MG63 (cell line): ENCODE results near the gene PXMP2. TPM values are rescaled to one million over a fixed set of nuclear protein-coding genes. Genes with fewer than 3 reads are reported as not detected.

Experiments used
- DNase-seq: peaks from one replicate; pipeline ENCODE4 v3.0.0-alpha.2; 2020
- H3K27me3 ChIP-seq: fragments of 250-450 bp; sonication (Bioruptor Pico); 2 replicates; pipeline ENCODE4 v1.5.1; 2020; ENCODE audit warnings: mild to moderate bottlenecking, moderate library complexity
- H3K36me3 ChIP-seq: fragments of 250-450 bp; sonication (Bioruptor Pico); 2 replicates; pipeline ENCODE4 v1.5.1; 2020; ENCODE audit warnings: mild to moderate bottlenecking, moderate library complexity
- H3K4me3 ChIP-seq: fragments of 250-450 bp; sonication (Bioruptor Pico); 2 replicates; pipeline ENCODE4 v1.5.1; 2020; ENCODE audit warnings: mild to moderate bottlenecking, moderate library complexity
- H3K9me3 ChIP-seq: fragments of 250-450 bp; sonication (Bioruptor Pico); 2 replicates; pipeline ENCODE4 v1.5.1; 2020; ENCODE audit warnings: mild to moderate bottlenecking, moderate library complexity
- total RNA-seq: library from RNA; depleted of rRNA; stranded (reverse); fragments of >200 nt; shearing (Covaris generic); gene quantifications from 2 replicates; pipeline ENCODE4 v1.2.3, GENCODE V29; 2014; ENCODE audit warnings: low replicate concordance

PXMP2 gene
- total RNA-seq, 1 experiment from 2014 or later = 145 TPM

DNA sequence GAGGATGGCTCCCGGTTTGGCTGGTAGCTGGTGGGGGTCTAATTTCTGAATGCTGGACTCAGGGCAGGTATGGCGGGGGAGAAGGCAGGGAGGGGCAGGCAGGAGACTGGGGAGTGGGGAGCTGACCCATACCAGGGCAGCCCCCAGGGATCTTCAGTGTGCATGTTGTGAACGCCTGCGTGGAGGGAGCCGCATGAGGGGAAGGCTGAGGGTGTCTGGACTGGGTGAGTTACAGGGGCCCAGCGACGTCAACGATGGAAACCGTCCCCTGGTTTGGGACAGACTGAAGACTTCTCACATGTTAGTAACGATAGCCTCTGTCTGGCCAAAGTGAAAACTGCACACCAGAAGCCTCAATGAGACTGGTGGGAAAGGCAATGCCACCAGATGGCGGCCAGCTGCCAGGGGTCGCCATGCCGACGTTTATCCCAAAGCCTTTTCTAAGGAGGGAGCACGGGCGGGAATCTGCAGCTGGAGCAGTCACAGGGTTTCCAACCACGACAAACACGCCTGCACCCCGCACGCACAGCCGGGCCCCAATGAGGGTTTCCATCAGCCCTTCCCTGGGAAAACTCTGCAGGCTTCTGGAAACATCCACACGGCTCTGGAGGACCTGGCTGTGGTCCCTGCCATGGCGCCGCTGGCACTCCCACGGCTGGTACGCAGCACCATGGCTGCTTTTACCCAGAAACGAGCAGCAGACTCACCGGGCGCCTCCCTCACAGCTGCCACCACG is 37.3 kb downstream of the PXMP2 start:
- H3K9me3 ChIP-seq = no peaks in the 10 kb centered on the region
- H3K4me3 ChIP-seq = no peak overlapping the region
- no peak for DNase-seq
- H3K27me3 ChIP-seq = no peaks in the 10 kb centered on the region
- H3K36me3 ChIP-seq = peaks cover 89% of the 10 kb centered on the region

DNA sequence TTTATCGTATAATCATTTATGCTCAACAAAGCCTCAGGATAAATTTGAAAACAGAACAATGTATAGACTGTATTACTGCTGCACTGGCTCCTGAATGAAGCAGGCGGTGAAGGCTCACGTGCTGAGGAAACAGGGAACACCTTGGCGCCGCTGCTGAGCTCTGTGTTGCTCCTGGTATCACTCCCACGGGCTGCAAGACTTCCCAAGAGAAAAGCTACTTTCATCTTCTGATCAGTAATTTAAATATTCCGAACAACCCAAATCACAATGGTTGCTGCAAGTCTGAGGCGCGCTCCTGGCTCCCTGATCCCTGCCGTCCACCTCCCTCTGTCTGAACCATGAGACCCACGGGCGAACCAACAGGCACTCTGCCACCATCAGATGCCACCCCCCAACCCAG is 39.0 kb downstream of the PXMP2 start:
- Histone ChIP-seq H3K36me3 (peaks cover 93% of the 10 kb centered on the region), H3K27me3 (no peaks in the 10 kb centered on the region), H3K4me3 (no peak overlapping the region), H3K9me3 (no peaks in the 10 kb centered on the region)
- DNase-seq = no peak

DNA sequence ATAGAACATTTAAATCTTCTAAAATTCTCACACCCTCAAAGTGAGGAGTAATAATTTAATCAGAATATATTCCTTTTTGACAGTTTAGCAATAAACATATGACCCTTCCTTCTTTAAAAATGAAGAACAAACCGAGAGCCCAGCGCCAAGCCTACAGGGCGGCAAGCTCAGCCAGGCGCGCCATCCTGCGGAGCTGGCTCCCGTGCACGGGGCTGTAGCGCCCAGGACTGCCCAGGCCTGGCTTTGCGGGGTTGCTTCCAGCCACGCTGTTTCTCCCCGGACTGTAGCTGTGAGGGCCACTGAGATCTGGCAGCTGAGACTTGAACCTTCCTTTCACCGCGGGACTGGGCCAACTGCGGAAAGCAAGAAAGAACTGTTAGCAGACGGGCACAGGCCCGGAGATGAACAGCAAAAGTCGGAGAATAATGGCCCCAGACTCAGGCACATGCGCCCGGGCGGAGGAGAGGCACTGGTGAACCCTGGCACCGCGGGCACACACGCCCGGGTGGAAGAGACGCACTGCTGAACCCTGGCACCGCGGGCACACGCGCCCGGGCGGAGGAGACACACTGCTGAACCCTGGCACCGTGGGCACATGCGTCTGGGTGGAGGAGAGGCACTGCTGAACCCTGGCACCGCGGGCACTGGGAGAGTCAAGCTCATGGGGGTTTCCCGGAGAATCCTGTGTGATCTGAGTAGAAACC is 39.9 kb downstream of the PXMP2 start:
- DNase-seq = no peak
- no peaks in the 10 kb centered on the region for H3K9me3 ChIP-seq
- H3K4me3 ChIP-seq = no peak overlapping the region
- H3K27me3 ChIP-seq = no peaks in the 10 kb centered on the region
- H3K36me3 ChIP-seq = peaks cover 90% of the 10 kb centered on the region

DNA sequence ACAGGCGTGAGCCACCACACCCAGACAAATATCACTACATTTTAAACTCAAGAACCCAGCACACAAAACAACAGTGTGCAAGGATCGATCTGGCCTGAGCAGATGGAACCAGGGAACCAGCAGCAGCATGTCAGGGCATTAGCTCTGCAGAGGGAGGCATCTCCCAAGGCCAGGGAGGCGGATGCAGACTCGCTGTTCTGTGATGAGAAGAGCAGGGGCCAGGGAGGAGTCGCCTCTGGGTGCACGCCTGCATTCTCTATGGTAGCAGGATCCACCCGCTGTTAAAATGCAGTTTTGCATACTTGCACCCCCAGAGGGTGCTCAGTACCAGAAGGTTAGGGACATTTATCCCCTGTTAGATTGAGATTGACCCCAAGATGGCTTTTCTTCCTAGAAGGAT is 41.1 kb downstream of the PXMP2 start:
- H3K4me3 ChIP-seq = no peak overlapping the region
- no peaks in the 10 kb centered on the region for H3K9me3 ChIP-seq
- H3K27me3 ChIP-seq = no peaks in the 10 kb centered on the region
- no peak for DNase-seq
- peaks cover 77% of the 10 kb centered on the region for H3K36me3 ChIP-seq

DNA sequence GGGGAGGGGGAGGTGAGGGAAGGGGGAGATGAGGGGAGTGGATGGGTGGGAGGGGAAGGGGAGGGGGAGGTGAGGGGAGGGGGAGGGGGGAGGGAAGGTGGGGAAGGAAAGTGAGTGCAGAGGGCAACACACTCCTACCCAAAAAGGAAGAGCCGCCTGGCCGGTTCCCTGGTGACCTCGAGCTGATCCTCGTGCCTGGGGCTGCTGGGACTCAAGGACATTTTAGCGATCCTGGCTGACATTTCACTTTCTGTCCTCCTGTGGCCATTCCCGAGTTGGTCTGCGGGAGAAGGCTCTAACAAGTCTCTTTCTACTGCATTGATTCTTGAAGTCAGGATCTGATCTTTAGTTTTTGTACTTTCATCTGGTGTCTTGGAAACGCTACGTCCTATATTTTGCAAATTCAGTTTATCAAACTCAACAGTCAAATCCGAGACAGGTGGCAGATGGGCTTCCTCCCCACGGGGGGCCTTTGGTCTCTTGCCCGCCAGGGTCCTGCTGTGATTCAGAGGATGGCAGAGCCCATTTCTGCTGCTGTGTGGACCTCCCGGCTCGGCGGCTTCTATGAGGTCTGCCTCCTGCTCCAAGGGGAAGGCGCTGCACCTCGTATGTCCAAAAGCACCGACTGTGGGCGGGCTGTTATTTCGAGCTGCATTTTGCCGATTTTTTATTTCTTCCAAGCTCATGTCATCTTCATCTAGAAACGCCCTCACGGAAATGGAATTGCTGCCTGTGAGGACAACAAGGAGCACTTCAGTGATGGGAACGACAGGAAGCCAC is 42.3 kb downstream of the PXMP2 start:
- no peak for DNase-seq
- H3K36me3 ChIP-seq = peaks cover 77% of the 10 kb centered on the region

DNA sequence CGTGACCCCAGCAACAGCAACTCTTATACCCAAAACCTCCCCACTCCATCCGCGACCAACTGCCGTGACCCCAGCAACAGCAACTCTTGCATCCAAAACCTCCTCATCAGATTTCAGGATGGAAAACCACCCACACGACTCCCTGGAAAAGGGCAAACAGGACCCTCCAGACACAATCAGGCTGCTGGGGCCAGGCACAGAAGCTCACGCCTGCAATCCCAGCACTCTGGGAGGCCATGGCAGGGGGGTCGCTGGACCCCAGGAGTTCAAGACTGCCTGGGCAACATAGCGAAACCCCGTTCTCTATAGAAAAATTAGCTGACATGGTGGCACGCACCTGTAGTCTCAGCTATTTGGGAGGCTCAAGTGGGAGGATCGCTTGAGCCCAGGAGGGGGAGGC is 43.0 kb downstream of the PXMP2 start:
- Histone ChIP-seq H3K27me3 (no peaks in the 10 kb centered on the region), H3K4me3 (no peak overlapping the region), H3K36me3 (peaks cover 77% of the 10 kb centered on the region), H3K9me3 (no peaks in the 10 kb centered on the region)
- DNase-seq = no peak

More for the DNA sequence above, 42.3 kb downstream of the PXMP2 start:
- no peaks in the 10 kb centered on the region for H3K27me3 ChIP-seq
- H3K9me3 ChIP-seq = no peaks in the 10 kb centered on the region
- no peak overlapping the region for H3K4me3 ChIP-seq

DNA sequence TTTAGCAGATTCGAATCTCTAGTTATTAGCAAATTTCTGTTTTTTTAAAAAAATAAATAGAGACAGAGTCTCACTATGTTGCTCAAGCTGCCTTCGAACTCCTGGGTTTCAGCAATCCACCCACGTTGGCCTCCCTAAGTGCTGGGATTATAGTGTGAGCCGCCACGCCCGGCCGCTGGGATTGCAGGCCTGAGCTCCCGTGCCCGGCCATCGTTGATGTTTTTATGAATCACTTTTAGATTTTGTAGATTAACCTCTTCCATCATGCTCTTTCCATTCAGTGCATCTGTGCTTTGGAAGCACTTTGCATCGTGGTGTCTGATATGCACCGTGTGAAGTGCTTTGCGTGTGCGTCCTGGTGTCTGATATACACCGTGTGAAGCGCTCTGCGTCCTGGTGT is 44.2 kb downstream of the PXMP2 start:
- Histone ChIP-seq H3K27me3 (no peaks in the 10 kb centered on the region), H3K9me3 (no peaks in the 10 kb centered on the region), H3K4me3 (no peak overlapping the region), H3K36me3 (peaks cover 77% of the 10 kb centered on the region)
- no peak for DNase-seq

DNA sequence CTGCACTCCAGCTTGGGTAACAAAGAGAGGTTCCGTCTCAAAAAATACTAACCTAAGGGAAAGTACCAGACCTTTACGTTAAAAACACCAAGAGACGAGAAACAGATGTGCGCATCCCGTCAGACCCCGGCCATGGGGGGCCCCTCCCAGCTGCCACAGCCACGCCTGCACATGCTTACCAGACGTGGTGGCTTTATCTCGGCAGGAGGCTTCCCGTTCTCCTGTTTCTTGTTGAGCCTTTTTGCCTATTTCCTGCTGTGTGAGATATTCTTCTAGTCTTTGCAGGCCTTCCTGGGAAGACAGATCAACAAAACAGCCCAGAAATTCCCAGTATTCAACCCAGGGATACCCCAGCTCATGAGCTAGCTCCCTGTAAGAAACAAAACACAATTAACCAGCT is 46.8 kb downstream of the PXMP2 start:
- H3K27me3 ChIP-seq = no peaks in the 10 kb centered on the region
- no peak overlapping the region for H3K4me3 ChIP-seq
- no peaks in the 10 kb centered on the region for H3K9me3 ChIP-seq
- no peak for DNase-seq
- peaks cover 80% of the 10 kb centered on the region for H3K36me3 ChIP-seq

DNA sequence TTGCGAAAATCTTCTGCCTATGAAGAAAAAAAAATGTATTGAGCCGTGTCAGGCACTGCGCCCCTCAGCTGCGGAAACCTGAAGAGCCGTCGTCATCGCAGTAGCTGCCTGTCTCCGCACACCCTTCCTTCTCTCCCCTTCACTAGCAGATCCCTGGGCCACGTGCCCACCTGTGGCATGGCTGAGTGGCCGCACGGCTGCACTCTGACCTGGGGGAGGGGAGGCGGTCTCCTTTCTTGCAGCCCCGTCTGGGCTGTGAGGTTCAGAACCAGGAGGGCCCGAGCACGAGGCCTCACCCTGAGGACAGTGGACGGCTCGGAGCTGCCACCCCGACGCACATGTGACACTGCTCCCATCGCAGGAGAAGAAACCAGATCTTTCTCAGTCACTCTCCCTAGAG is 48.1 kb downstream of the PXMP2 start:
- DNase-seq = no peak
- Histone ChIP-seq H3K36me3 (peaks cover 83% of the 10 kb centered on the region), H3K9me3 (no peaks in the 10 kb centered on the region), H3K4me3 (no peak overlapping the region), H3K27me3 (no peaks in the 10 kb centered on the region)

DNA sequence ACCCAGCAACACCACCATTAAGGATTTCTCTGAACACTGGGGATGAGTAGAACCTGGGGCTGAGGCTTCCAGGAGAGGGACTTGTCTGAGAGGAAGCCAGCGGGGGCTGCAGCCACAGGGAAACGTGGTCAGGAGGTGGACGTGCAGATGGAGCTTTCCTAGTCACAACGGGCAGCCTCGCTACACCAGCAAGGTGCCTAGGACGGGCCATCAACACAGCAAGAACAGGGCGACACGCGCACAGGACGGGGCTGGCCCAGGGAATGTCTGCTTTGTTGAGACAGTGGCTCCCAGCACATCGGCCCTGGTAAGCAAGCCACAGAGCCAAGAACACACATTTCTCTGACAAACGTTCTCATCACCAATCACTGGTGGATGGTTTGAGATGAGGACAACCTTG is 49.0 kb downstream of the PXMP2 start:
- Histone ChIP-seq H3K27me3 (no peaks in the 10 kb centered on the region), H3K9me3 (no peaks in the 10 kb centered on the region), H3K36me3 (peaks cover 83% of the 10 kb centered on the region), H3K4me3 (no peak overlapping the region)
- no peak for DNase-seq

DNA sequence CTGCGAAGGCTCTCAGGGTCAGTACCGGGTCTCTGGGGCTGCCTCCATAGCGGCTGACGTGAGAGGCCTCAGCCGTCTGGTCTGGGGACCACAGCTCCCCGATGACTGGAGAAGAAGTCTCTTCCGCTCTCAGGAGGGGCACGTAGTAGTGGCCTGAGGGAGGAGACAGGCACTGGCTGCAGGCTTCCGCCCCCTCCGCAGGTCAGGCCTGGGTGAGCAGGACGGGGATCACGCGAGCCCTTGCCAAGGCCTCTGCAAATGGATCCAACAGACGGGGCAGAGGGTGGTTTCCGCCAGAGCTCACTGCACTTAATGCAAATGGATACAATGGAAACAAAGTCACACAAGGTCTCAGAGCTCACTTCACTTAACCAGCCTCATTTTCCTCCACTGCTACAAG is 49.5 kb downstream of the PXMP2 start:
- Histone ChIP-seq H3K27me3 (no peaks in the 10 kb centered on the region), H3K9me3 (no peaks in the 10 kb centered on the region), H3K36me3 (peaks cover 84% of the 10 kb centered on the region), H3K4me3 (no peak overlapping the region)
- DNase-seq = no peak

DNA sequence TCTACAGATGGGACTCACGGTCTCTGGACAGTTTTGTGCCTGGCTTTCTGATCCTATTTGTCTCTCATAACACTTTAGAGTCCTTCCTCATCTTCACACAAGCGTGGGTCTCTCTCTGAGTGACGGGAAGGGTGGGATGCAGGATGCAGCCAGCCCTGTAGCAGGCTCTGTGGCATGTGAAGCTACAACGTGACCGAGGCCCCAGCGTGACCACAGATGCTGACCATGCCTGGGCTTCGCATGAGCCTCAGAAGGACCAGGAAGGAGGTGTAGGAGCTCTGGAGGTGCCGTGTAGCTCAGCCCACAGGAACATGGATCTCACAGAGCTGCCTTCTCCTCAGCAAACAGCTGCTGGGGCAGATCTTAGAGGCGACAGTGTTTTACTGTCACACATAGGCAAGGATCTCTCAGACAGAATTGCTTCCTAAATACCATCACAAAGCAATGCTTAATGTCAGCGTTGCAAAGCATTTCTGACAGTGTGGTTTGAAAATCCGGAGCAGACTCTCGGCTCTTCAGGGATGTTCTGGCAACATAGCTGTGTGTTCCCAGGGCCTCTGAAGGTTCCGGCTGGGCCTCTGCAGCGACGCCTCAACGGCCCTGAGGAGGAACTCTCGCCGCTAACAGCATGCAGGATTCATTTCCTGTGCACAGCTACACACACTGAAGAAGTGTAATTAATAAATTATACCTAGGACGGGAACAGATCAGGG is 52.4 kb downstream of the PXMP2 start:
- peaks cover 97% of the 10 kb centered on the region for H3K36me3 ChIP-seq
- DNase-seq = no peak
- H3K9me3 ChIP-seq = no peaks in the 10 kb centered on the region
- no peaks in the 10 kb centered on the region for H3K27me3 ChIP-seq
- no peak overlapping the region for H3K4me3 ChIP-seq

DNA sequence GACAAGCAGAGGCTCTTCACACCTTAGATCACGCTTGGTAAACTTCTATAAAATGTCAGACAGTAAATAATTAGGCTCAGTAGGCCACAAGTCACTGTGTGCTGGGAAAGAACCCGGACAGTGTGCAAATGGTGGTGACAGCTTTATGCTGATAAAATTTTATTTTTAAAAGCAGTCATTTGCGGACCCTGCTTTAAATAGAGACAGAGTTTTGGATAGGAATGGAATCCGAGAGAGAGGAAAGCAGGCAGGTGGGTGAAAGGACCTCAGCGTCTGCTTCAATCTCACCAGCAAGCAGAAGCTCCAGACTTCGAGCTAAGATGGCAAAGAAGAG is 52.9 kb downstream of the PXMP2 start:
- Histone ChIP-seq H3K27me3 (no peaks in the 10 kb centered on the region), H3K9me3 (no peaks in the 10 kb centered on the region), H3K4me3 (no peak overlapping the region), H3K36me3 (peaks cover 97% of the 10 kb centered on the region)
- DNase-seq = no peak

DNA sequence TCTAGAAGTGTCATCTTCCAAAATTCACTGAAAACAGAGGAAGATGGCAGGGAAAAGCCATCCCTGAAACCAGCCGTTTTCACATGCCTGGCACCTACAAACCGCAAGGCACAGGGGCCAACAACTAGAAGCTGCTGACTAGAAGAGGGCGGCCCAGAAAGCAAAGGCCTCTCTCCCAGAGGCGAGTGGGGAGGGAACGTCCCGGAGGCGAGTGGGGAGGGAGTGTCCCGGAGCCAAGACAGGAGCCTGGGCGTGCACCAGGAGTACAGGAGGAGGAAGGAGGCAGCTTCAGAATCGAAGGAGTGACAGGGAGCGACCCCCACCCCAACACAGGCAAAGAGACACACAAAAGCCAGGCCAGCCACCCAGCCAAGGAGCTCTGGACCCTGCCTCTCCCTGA is 53.3 kb downstream of the PXMP2 start:
- no peak for DNase-seq
- H3K4me3 ChIP-seq = no peak overlapping the region
- H3K27me3 ChIP-seq = no peaks in the 10 kb centered on the region
- H3K9me3 ChIP-seq = no peaks in the 10 kb centered on the region
- H3K36me3 ChIP-seq = peaks cover 97% of the 10 kb centered on the region

DNA sequence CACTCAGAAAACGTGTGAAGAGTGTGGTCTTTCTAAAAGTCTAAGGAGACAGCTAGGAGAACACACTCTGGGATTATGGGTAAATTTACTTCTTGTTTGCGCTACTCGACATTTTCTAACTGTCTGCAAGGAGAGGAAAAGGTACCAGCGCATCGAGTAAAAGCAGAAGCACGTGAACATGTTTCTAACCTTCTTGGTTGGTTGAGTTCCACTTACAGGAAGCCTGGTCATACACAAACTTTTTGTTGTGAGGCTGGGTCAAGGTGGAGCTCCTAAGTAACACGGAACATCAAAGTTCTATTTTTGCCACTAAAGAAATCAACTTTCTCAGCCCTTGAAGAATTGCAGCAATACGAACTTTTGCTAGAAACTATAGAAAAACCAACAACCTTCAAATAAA is 54.2 kb downstream of the PXMP2 start:
- no peaks in the 10 kb centered on the region for H3K9me3 ChIP-seq
- peaks cover 95% of the 10 kb centered on the region for H3K36me3 ChIP-seq
- no peak for DNase-seq
- H3K27me3 ChIP-seq = no peaks in the 10 kb centered on the region
- H3K4me3 ChIP-seq = no peak overlapping the region

DNA sequence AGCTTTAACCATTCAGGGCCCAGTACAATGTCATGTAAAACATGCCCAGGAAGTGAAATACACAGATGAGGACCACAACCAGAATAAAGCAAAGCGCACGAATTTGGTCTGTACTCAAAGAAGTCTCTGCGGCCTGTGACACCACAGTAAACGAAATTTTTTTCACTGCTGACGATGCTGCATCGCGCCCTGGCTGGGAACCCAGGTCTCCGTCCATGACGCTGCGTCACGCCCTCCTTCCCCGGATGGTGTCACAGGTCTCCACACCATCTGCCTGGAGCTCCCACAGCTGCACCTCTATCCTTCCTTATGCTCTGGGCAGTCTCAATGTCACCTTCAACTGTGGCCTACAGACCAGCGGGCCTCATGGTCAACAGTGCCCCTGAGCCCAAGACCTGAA is 56.4 kb downstream of the PXMP2 start:
- H3K4me3 ChIP-seq = no peak overlapping the region
- no peaks in the 10 kb centered on the region for H3K27me3 ChIP-seq
- peaks cover 94% of the 10 kb centered on the region for H3K36me3 ChIP-seq
- DNase-seq = no peak
- no peaks in the 10 kb centered on the region for H3K9me3 ChIP-seq

DNA sequence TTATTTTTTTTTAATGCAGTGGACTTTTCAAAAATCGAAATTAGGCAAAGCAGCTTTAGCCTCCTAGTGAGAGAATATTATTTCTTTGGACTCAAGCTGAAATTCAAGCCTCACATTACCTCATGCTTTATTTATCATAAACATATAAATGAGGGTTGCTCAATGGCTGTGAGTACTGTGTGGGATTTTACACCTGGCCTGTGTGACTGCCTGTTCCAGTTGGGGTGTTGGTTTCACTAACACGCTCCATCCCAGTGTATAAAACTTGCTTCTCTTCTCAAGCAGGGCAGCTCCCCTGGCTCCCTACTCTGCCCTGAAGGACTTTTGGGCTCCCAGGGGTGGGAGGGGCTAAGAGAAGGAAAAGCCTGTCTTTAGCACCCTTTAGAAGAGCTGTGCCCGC is 59.2 kb downstream of the PXMP2 start:
- H3K9me3 ChIP-seq = no peaks in the 10 kb centered on the region
- peaks cover 88% of the 10 kb centered on the region for H3K36me3 ChIP-seq
- DNase-seq = no peak
- H3K27me3 ChIP-seq = no peaks in the 10 kb centered on the region
- no peak overlapping the region for H3K4me3 ChIP-seq
